HEK293 (cell line): Measurements from ENCODE around the gene CENPX.

ENCODE experiments used
- CTCF ChIA-PET: fragments of 350-600 bp; formaldehyde crosslinking; extraction: SDS; loops from one replicate; lab custom pipeline; 2021; ENCODE audit warnings: antibody characterized with exemption; lab: Yijun Ruan, JAX
- POLR2A ChIA-PET: fragments of 300-600 bp; formaldehyde crosslinking; extraction: SDS; loops from one replicate; lab custom pipeline; 2020; ENCODE audit warnings: antibody characterized with exemption, inconsistent platforms; lab: Yijun Ruan, JAX
- H3K27ac ChIP-seq: fragments of 200-500 bp; sonication (Bioruptor generic); 2 replicates; pipeline ENCODE4 v1.5.1; 2014; ENCODE audit warnings: low read depth, low read length, control low read depth, inconsistent platforms; ENCODE audit errors: extremely low read depth
- H3K36me3 ChIP-seq, 2 experiments: fragments of 200-500 bp in 1 of 2; sonication (Bioruptor generic) in 1 of 2; 1 replicate in 1 of 2; 2 replicates in 1 of 2; pipeline ENCODE4 v1.5.1; 2014 to 2017; ENCODE audit warnings: inconsistent platforms in 2 of 2, low read length in 2 of 2; ENCODE audit not compliant: control insufficient read depth in 2 of 2, insufficient read depth in 1 of 2
- H3K4me1 ChIP-seq: fragments of 200-500 bp; sonication (Bioruptor generic); 2 replicates; pipeline ENCODE4 v1.5.1; 2014; ENCODE audit warnings: mild to moderate bottlenecking, low read length, inconsistent platforms; ENCODE audit not compliant: control insufficient read depth, insufficient read depth
- H3K4me3 ChIP-seq: 2 replicates; pipeline ENCODE4 v1.5.1; 2011; ENCODE audit warnings: low read depth, mild to moderate bottlenecking, control low read depth, low read length, moderate library complexity
- H3K9me3 ChIP-seq: fragments of 200-500 bp; sonication (Bioruptor generic); 2 replicates; pipeline ENCODE4 v1.5.1; 2014; ENCODE audit warnings: low read depth, low read length, inconsistent platforms; ENCODE audit not compliant: control insufficient read depth, insufficient read depth
- BCL6B ChIP-seq: fragments of 450-650 bp; formaldehyde crosslinking; IDR thresholded peaks from 2 replicates; pipeline ENCODE4 v1.5.1; 2017; ENCODE audit warnings: missing biosample characterization, missing genetic modification characterization
- GLI4 ChIP-seq: fragments of 450-650 bp; formaldehyde crosslinking; IDR thresholded peaks from 2 replicates; pipeline ENCODE4 v1.5.1; 2016; ENCODE audit warnings: missing biosample characterization, missing genetic modification characterization
- GLIS1 ChIP-seq: fragments of 450-650 bp; formaldehyde crosslinking; IDR thresholded peaks from 2 replicates; pipeline ENCODE4 v1.5.1; 2016; ENCODE audit warnings: missing biosample characterization, missing genetic modification characterization
- GLIS2 ChIP-seq: fragments of 450-650 bp; formaldehyde crosslinking; IDR thresholded peaks from 2 replicates; pipeline ENCODE4 v1.5.1; 2016; ENCODE audit warnings: missing biosample characterization, missing genetic modification characterization
- HOXA7 ChIP-seq: sonication (generic); formaldehyde crosslinking; IDR thresholded peaks from 2 replicates; pipeline ENCODE4 v1.8.1; 2022; ENCODE audit warnings: missing genetic modification reagents, borderline replicate concordance
- KLF1 ChIP-seq: fragments of 450-650 bp; formaldehyde crosslinking; IDR thresholded peaks from 2 replicates; pipeline ENCODE4 v1.5.1; 2016; ENCODE audit warnings: missing biosample characterization, missing genetic modification characterization
- KLF8 ChIP-seq: fragments of 450-650 bp; formaldehyde crosslinking; IDR thresholded peaks from 2 replicates; pipeline ENCODE4 v1.5.1; 2016; ENCODE audit warnings: missing biosample characterization, missing genetic modification characterization
- MYNN ChIP-seq: fragments of 450-650 bp; formaldehyde crosslinking; IDR thresholded peaks from 2 replicates; pipeline ENCODE4 v1.5.1; 2016; ENCODE audit warnings: missing biosample characterization, missing genetic modification characterization, borderline replicate concordance
- PATZ1 ChIP-seq: fragments of 450-650 bp; formaldehyde crosslinking; IDR thresholded peaks from 2 replicates; pipeline ENCODE4 v1.5.1; 2016; ENCODE audit warnings: missing biosample characterization, missing genetic modification characterization
- SCRT2 ChIP-seq: fragments of 450-650 bp; formaldehyde crosslinking; IDR thresholded peaks from 2 replicates; pipeline ENCODE4 v1.5.1; 2016; ENCODE audit warnings: missing biosample characterization, missing genetic modification characterization
- SP2 ChIP-seq: fragments of 450-650 bp; formaldehyde crosslinking; IDR thresholded peaks from 2 replicates; pipeline ENCODE4 v1.5.1; 2016; ENCODE audit warnings: missing biosample characterization, missing genetic modification characterization
- ZBTB17 ChIP-seq: fragments of 450-650 bp; formaldehyde crosslinking; IDR thresholded peaks from 2 replicates; pipeline ENCODE4 v1.5.1; 2016; ENCODE audit warnings: missing biosample characterization, missing genetic modification characterization
- ZBTB7A ChIP-seq: fragments of 450-650 bp; formaldehyde crosslinking; IDR thresholded peaks from 2 replicates; pipeline ENCODE4 v1.5.1; 2016; ENCODE audit warnings: low read depth, missing biosample characterization, missing genetic modification characterization
- ZBTB8A ChIP-seq: fragments of 450-650 bp; formaldehyde crosslinking; IDR thresholded peaks from 2 replicates; pipeline ENCODE4 v1.5.1; 2016; ENCODE audit warnings: missing biosample characterization, missing genetic modification characterization
- ZIC2 ChIP-seq: fragments of 450-650 bp; formaldehyde crosslinking; IDR thresholded peaks from 2 replicates; pipeline ENCODE4 v1.5.1; 2016; ENCODE audit warnings: missing biosample characterization, missing genetic modification characterization
- ZNF112 ChIP-seq: fragments of 450-650 bp; formaldehyde crosslinking; IDR thresholded peaks from 2 replicates; pipeline ENCODE4 v1.5.0; 2017; ENCODE audit warnings: missing biosample characterization, missing genetic modification characterization
- ZNF121 ChIP-seq: fragments of 450-650 bp; formaldehyde crosslinking; IDR thresholded peaks from 2 replicates; pipeline ENCODE4 v1.5.1; 2016; ENCODE audit warnings: missing biosample characterization, missing genetic modification characterization
- ZNF169 ChIP-seq: fragments of 450-650 bp; formaldehyde crosslinking; IDR thresholded peaks from 2 replicates; pipeline ENCODE4 v1.5.1; 2016; ENCODE audit warnings: missing biosample characterization, missing genetic modification characterization
- ZNF26 ChIP-seq: fragments of 450-650 bp; formaldehyde crosslinking; IDR thresholded peaks from 2 replicates; pipeline ENCODE4 v1.5.1; 2016; ENCODE audit warnings: missing biosample characterization, missing genetic modification characterization
- ZNF341 ChIP-seq: fragments of 450-650 bp; formaldehyde crosslinking; IDR thresholded peaks from 2 replicates; pipeline ENCODE4; 2016; ENCODE audit warnings: low read depth, missing biosample characterization, missing genetic modification characterization
- ZNF391 ChIP-seq: fragments of 450-650 bp; formaldehyde crosslinking; IDR thresholded peaks from 2 replicates; pipeline ENCODE4 v1.5.1; 2016; ENCODE audit warnings: low read depth, missing biosample characterization, missing genetic modification characterization, borderline replicate concordance
- ZNF426 ChIP-seq: fragments of 450-650 bp; formaldehyde crosslinking; IDR thresholded peaks from 2 replicates; pipeline ENCODE4 v1.5.1; 2017; ENCODE audit warnings: missing biosample characterization, missing genetic modification characterization, mild to moderate bottlenecking, inconsistent platforms, moderate library complexity
- ZNF501 ChIP-seq: fragments of 450-650 bp; formaldehyde crosslinking; IDR thresholded peaks from 2 replicates; pipeline ENCODE4 v1.5.1; 2016; ENCODE audit warnings: missing biosample characterization, missing genetic modification characterization
- ZNF513 ChIP-seq: fragments of 450-650 bp; IDR thresholded peaks from 2 replicates; pipeline ENCODE4 v1.5.1; 2018; ENCODE audit warnings: missing biosample characterization, missing genetic modification characterization
- ZNF645 ChIP-seq: fragments of 450-650 bp; formaldehyde crosslinking; IDR thresholded peaks from 2 replicates; pipeline ENCODE4; 2016; ENCODE audit warnings: missing biosample characterization, missing genetic modification characterization
- ZNF660 ChIP-seq: fragments of 450-650 bp; IDR thresholded peaks from 2 replicates; pipeline ENCODE4 v1.5.1; 2018; ENCODE audit warnings: missing biosample characterization, mild to moderate bottlenecking, missing genetic modification characterization
- ZNF701 ChIP-seq: fragments of 450-650 bp; formaldehyde crosslinking; IDR thresholded peaks from 2 replicates; pipeline ENCODE4 v1.5.1; 2016; ENCODE audit warnings: missing biosample characterization, missing genetic modification characterization
- ZNF76 ChIP-seq: fragments of 450-650 bp; formaldehyde crosslinking; IDR thresholded peaks from 2 replicates; pipeline ENCODE4; 2016; ENCODE audit warnings: low read depth, missing biosample characterization, missing genetic modification characterization, borderline replicate concordance

Gene CENPX

GRCh38 chr17:81991684-81992305 is 30.9 kb downstream of the CENPX start (continued):
- TF ChIP-seq ZNF112 (tag by site-specific recombination) = no peak
- TF ChIP-seq ZNF426 (tag by site-specific recombination) = no peak
- TF ChIP-seq ZNF391 (tag by site-specific recombination) = no peak
- TF ChIP-seq PATZ1 (tag by site-specific recombination) = peak; percentile 44; the same call in 1 of the 2 replicates
- TF ChIP-seq ZNF26 (tag by site-specific recombination) = no peak
- peak; percentile 21 for TF ChIP-seq GLIS2 (tag by site-specific recombination)
- no peak for TF ChIP-seq GLI4 (tag by site-specific recombination)
- TF ChIP-seq ZBTB8A (tag by site-specific recombination) = peak; percentile 85
- peak; percentile 64 for TF ChIP-seq ZBTB17
- TF ChIP-seq ZNF169 (tag by site-specific recombination) = no peak
- no peak for TF ChIP-seq HOXA7
- TF ChIP-seq ZNF660 (tag by site-specific recombination) = peak; percentile 77; the same call in 1 of the 2 replicates

- TF ChIP-seq GLIS1 (tag by site-specific recombination) (no peak), MYNN (no peak), KLF1 (tag by site-specific recombination) (no peak), BCL6B (tag by site-specific recombination) (no peak), ZBTB17 (no peak), ZNF391 (tag by site-specific recombination) (no peak), ZNF121 (tag by site-specific recombination) (no peak), ZIC2 (tag by site-specific recombination) (no peak; the same call in 1 of the 2 replicates), SCRT2 (tag by site-specific recombination) (no peak), ZNF341 (tag by site-specific recombination) (no peak), ZBTB7A (tag by site-specific recombination) (no peak), ZNF701 (tag by site-specific recombination) (no peak), ZNF513 (tag by site-specific recombination) (no peak), ZNF76 (tag by site-specific recombination) (no peak), ZNF645 (tag by site-specific recombination) (no peak), KLF8 (tag by site-specific recombination) (no peak), SP2 (tag by site-specific recombination) (no peak), ZNF501 (no peak), GLIS2 (tag by site-specific recombination) (no peak)
- H3K36me3 ChIP-seq = peaks cover 0 to 23% of the 10 kb centered on the region in 2 experiments; a peak in 2 of 3 replicates
- no peaks in the 10 kb centered on the region for H3K9me3 ChIP-seq
- H3K27ac ChIP-seq = no peak overlapping the region
- H3K4me1 ChIP-seq = peaks cover 7% of the 10 kb centered on the region
- ChIA-PET POLR2A (interaction anchor here (0.6 to 1.4 kb wide), 7 partner anchors 11 to 63 kb away, joined by 3 to 4 read pairs (median 3); partner anchors contain the start of genes CENPX, LRRC45 and MAFG), CTCF (interaction anchor here (0.5 to 1.9 kb wide), 3 partner anchors 29 to 105 kb away, joined by 3 to 12 read pairs (median 8); no protein-coding TSS in a partner anchor)
- no peak overlapping the region for H3K4me3 ChIP-seq
Observed at GRCh38 chr17:81990836-81991683, 31.6 kb downstream of the CENPX start.
